ENCODE results near the gene MYRF.

Gene MYRF

GRCh38 chr11:61760946-61761345 is 8.5 kb downstream of the MYRF start:
- DNase-seq (ENCODE audit: low spot score) = no peak

GRCh38 chr11:61761440-61762222 is 9.2 kb downstream of the MYRF start:
- DNase-seq (ENCODE audit: low spot score) = no peak

- DNase-seq (ENCODE audit: low spot score) = no peak
Measured at GRCh38 chr11:61762223-61762615, 9.8 kb downstream of the MYRF start.

GRCh38 chr11:61762798-61763197 is 10.4 kb downstream of the MYRF start:
- no peak for DNase-seq (ENCODE audit: low spot score)

GRCh38 chr11:61763930-61764605 is 11.6 kb downstream of the MYRF start:
- no peak for DNase-seq (ENCODE audit: low spot score)

GRCh38 chr11:61764606-61765260 is 12.3 kb downstream of the MYRF start:
- no peak for DNase-seq (ENCODE audit: low spot score)

- no peak for DNase-seq (ENCODE audit: low spot score)
Measured at GRCh38 chr11:61765550-61766253, 13.3 kb downstream of the MYRF start.

GRCh38 chr11:61766353-61766841 is 14.0 kb downstream of the MYRF start:
- DNase-seq (ENCODE audit: low spot score) = no peak

GRCh38 chr11:61768376-61769076 is 16.1 kb downstream of the MYRF start:
- no peak for DNase-seq (ENCODE audit: low spot score)

- DNase-seq (ENCODE audit: low spot score) = no peak
Measured at GRCh38 chr11:61769169-61769920, 16.9 kb downstream of the MYRF start.

GRCh38 chr11:61769946-61770683 is 17.7 kb downstream of the MYRF start:
- DNase-seq (ENCODE audit: low spot score) = no peak

GRCh38 chr11:61771195-61771894 is 18.9 kb downstream of the MYRF start:
- no peak for DNase-seq (ENCODE audit: low spot score)

- no peak for DNase-seq (ENCODE audit: low spot score)
Measured at GRCh38 chr11:61771985-61772455, 19.6 kb downstream of the MYRF start.

GRCh38 chr11:61773356-61773755 is 20.9 kb downstream of the MYRF start:
- DNase-seq (ENCODE audit: low spot score) = no peak

- no peak for DNase-seq (ENCODE audit: low spot score)
Measured at GRCh38 chr11:61773809-61774208, 21.4 kb downstream of the MYRF start.

GRCh38 chr11:61774411-61774810 is 22.0 kb downstream of the MYRF start:
- no peak for DNase-seq (ENCODE audit: low spot score)

GRCh38 chr11:61775106-61775505 is 22.7 kb downstream of the MYRF start:
- no peak for DNase-seq (ENCODE audit: low spot score)

- DNase-seq (ENCODE audit: low spot score) = no peak
Measured at GRCh38 chr11:61775606-61776554, 23.4 kb downstream of the MYRF start.

Data from left forelimb (tissue), 1 donor.